Measurements from ENCODE around the gene CYP26B1.

CYP26B1 gene

GRCh38 chr2:72128059-72128842, 19.4 kb downstream of the CYP26B1 start:
- no peak for DNase-seq

GRCh38 chr2:72127401-72128058, 20.1 kb downstream of the CYP26B1 start:
- no peak for DNase-seq

DNA sequence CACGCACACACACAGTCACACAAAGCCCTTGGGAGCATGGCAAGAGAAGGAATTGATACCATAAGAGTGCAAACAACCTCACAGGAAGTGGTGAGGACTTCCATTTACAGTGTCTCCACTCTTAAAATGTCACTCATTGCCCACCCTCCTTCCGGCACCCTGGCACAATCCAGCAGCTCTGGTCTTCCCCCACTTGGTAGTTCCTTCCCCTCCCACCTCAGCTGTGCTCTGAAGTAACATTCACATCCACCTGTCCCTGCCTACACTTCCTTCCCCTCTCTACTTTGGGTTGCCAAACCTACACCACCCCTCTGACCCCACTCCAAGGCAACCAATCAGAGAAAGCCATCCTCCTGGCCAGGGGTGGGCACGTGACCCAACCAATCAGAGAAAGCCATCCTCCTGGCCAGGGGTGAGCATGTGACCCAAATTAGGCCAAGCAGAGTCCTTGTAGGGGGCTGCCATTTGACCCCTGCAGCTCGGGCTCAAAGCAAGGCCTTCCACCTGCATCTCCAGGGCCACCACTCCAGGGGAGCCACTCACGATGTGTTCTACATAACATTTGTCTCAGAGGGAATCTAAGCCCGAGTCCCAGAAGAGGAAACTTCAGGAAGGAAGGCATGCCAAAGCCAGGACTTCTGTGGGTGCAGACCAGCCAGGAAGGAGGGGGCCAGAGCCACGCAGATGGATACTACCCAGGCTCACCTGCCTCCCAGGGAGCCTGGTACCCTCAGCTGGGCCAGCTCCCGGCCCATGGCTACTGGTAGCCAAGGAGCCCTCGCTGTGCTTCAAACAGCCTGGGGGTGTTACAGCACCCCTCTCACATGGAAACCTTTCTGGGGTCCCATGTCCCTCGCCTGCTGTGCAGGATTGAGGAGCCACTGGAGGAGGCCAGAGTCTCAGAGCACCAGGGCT, 21.2 kb downstream of the CYP26B1 start:
- no peak for DNase-seq

- DNase-seq: no peak
Measured at GRCh38 chr2:72124376-72124775, 23.3 kb downstream of the CYP26B1 start.

DNA sequence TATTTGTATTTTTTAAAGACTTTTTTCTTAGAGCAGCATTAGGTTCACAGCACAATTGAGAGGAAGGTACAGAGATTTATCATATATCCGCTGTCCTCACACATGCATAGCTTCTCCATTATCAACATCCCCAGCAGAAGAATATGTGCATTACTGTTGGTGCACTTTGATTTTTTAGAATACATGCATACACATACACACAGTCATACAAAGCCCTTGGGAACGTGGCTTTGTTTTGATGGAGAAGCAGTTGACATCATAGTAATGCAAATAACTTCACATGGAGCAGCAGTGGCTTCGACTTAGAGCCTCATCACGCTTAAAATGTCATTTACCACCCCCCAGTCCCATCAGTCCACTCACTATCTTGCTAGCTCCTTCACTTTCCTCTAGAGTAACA, 26.5 kb downstream of the CYP26B1 start:
- DNase-seq: no peak

GRCh38 chr2:72118951-72119350, 28.7 kb downstream of the CYP26B1 start:
- no peak for DNase-seq

DNA sequence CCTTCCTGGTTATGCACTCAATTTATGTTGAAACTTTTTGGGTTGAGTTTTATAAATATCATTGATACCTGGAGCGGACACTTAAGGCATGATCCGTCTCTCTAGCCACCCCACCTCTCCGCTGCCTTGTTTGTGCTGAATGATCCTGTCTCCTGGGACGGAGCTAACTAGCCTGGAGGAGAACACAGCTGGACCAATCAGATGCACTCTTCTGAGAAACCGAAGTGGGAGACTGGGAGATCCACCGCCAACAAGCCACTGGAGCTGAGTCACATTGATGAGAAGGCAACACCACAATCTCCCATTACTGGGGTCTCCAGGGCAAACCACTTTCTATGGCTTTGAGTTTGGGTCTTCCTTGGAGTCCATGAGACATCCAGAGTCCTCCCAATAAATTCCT, 29.3 kb downstream of the CYP26B1 start:
- DNase-seq: no peak

DNA sequence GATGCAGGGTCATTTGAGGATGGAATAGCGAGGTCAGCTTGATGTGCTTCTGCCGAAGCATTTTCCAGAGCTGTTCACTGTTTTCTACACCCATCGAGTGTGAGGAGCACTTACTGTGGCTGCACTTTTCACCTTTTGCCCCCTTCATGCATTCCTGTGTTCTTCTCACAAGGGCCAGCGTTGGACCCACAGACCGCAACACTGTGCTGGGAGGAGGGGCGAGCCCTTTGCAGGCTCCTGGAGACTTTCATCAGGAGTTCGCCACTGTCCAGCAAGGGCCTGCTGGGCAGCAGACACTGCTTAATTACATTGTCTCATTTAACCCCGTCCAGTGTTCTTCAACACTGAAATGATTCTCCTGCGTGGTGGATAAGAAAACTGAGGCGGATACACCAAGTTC, 29.9 kb downstream of the CYP26B1 start:
- no peak for DNase-seq

GRCh38 chr2:72117029-72117428, 30.6 kb downstream of the CYP26B1 start:
- no peak for DNase-seq

DNA sequence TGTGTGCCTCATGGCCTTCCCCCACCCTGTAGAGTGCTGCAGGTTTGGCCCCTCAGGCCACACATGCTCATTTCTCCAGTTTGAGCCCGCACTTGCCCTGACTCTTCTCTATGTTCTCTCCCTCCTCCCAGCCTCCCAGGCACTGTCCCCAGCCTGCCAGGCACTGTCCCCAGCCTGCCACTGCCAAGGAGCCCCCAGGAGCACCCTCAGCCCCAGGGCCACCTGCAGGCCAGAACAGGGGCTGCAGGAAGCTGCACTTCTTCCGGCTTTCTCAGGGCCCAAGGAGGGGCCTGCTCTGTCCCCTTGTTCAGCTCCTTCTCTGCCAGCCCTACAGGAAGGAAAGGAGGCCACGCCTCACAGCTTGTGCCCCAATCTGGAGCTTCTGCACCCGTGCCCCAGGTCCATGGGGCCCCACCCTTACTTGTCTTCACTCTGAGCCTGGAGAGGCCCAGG, 31.6 kb downstream of the CYP26B1 start:
- no peak for DNase-seq

DNA sequence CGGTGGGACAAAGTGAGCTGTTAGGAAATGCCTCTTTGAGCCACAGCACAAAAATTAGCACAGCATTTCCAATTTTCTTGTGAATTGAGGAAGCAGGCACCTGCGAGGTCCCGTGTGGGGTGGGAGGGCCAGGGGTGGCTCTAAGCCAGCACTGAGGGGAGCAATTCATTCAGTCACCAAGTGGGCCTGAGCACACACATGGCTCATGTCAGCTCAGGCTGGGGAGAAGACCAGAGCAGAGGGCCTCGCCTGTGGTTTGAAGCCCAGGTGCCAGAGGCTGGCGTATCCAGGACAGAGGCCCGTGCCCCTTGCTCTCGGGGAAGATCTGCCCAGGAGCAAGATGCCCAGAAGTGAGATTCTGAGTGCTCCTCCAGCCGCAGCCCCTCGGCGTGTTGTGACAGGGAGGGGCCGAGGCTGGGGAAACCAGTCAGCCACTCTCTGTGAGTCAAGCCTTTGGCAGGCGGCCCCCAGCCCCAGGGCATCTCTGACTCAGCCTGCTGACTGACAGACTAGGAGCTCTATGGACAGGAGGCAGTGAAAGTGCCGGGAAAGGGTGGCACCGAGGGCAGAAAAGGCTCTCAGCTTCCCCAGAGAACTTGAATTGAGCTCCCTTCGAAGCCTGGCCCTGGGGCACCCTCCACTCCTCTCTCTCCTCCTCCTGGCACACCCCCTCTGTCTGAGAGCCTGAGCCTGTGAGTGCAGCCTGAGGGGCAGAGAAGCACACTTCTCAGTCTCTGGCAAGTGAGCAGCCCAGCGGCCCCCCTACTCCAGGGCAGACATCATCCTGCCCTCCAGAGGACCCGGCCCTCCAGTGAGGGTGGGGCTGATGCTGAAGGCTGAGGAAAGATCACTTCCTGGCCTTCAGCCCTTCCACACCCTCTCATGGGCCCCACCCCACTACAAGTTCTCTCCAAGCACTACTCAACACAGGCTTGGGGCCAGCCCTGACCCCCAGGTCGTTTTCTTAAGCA, 32.3 kb downstream of the CYP26B1 start:
- DNase-seq: no peak

DNA sequence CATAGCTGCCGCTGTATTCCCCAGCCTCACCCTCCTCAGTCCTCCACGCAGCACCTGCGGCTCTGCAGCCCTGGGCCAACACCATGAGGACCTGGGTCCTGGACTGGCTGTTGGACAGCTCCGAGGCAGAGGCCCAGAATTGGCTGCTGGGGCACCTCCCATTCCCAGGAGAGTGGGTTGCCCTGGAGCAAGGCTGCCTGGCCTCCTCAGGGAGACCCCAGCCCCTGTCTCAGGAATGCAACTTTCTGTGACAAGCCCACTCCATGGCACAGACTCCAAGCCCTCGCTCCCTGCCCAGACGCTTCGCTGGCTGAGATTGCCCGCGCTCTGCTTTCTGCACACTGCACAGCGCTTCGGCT, 33.0 kb downstream of the CYP26B1 start:
- no peak for DNase-seq

DNA sequence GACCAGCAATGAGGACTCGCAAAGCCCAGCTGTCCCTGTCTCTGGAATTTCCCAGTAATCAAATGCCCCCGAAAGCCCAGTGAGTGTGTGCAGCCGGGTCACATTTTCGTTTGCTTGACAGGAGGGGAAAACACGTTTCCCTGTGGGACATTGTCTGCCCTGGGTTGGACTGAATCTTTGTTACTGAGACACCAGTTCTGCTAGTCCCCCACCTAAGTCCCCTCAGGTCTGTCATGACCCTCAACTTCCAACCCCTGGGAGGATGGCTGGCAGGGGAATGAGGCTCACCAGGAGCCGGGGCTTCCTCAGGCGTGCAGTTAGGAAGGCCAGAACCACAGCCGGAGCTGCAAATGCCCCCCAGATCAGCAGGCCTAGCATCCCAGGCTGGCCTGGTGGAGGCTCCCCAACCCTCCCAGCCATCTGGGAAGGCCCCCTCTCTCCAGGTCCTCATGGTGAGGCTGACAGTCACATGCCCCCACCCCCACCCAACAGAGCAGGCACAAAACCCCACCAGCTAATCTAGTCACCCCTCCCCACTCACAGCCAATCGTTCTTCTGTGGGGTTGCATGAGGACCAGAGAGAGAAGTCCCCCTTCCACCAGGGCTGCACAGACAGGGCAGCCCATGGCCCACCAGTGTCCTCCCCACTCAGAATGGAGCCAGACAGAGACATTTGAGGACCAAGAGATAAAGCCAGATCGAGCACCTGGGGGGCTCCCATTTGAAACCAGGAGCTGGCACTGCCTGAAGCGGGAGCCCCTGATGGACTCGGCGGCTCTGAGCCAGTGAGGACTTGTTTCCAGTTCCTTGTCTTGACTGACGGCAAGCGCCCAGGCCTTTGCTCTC, 33.6 kb downstream of the CYP26B1 start:
- DNase-seq: no peak

DNA sequence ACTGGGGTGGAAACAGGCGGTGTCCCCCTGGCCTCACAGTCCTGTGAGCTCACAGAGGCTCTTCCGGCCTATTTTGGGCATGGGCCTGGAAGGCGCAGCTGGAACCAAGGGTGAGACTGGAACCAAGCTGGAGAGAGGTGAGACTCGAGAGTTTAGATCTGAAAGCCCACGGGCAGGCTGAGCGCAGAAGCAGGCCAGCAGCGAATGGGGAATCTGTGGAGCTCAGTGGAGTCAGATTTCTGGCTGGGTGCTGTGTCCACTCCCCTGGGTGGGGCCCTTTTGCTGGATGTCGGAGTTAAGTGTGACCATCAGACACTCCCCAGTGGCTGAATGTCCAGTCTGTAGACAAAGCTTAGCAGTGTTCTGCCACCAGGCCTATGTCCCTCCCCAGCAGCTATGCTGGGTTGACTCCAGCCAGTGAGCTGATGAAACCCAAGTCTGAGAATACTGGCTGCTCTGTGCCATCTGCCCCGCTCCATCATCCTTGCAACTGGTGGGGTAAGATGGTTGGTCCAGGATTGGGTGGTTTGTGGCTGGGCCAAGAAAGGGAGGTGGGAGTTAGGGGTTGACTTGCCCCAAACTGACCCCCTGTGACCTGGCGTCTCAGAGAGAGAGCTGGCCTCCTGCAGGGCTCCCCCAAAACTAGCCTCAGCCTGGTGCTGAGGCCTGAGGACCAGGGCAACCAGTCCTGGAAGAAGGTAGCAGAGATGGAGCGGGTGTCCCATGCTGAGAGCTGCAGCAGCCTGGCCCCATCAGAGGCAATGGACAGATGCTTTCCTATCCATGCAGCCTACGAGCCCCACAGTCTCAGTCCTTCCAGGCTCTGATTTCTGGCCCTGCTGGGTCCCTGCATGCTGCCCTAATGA, 34.4 kb downstream of the CYP26B1 start:
- DNase-seq: no peak

- no peak for DNase-seq
Measured at GRCh38 chr2:72112401-72112800, 35.3 kb downstream of the CYP26B1 start.

DNA sequence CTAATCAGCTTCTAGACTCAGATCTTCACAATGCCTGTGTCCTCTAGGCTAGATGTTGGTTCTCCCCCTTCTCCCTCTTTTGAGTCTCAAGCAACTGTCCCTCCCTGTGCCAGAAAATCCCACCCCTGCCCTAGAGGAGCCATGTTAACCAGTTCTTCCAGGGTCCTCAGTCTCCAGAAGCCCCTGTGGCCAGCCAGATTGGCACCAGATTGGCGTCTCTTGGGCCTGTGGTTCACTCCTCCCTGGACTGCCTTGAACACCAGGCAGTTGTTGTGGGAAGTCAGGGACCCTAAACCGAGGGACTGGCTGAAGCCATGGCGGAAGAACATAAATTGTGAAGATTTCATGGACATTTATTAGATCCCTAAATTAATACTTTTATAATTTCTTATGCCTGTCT, 36.6 kb downstream of the CYP26B1 start:
- no peak for DNase-seq

DNA sequence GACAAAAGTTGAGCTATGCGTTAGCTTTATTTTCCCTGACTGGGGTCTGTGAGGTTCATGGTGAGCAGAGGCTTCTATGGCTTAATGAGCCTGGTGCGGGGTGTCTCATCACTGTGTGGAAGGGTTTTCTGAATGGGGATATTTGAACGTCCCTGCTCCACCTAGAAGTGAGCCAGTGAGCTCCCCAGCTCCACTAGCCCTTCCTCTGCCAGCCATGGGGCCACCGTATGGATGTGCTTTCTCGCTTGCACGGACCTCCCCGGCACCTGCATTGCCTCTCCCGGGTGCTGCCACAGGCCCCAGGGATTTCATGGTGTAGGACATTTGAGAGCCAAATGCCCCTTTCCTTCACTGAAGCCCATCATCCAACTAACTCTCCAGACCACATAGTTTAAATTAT, 37.8 kb downstream of the CYP26B1 start:
- DNase-seq: no peak

DNA sequence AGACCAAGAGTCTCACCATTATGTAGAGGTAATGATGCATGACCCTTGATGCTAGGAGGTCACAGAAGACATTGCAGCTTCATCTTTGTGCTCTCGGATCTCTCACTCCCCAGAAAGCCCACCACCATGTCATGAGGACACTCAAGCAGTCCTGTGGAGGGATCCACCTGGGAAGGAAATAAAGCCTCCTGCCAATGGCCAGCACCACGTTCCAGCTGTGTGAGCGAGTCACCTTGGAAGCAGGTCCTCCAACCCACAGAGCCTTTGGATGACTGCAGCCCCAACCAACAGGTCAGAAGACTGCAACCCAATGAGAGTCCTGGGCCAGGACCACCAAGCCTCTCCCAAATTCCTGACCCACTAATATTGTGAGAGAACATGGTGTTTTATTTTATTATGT, 38.4 kb downstream of the CYP26B1 start:
- no peak for DNase-seq

DNA sequence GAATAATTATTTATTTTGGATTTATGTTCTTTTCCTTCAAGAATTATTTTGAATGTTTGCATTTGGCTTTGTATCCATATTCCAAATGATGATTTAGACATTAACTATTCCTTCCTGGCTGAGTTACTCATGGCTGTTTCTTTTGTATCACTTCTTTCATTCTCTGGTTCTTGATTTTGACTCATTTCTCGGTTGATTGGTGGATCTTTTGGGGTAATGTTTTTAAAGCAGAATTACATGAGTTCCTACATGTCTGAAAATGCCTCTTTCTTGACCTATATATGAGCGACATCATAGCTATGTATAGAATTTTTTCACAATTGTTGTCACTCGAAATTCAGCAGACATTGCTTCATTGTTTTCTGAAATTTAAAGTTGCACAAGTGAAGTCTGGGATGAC, 39.5 kb downstream of the CYP26B1 start:
- no peak for DNase-seq

- DNase-seq: no peak
Measured at GRCh38 chr2:72106978-72107377, 40.7 kb downstream of the CYP26B1 start.

All from NCI-H2171 treated with DMSO at 0.1 percent for 48 hours (cell line).